Left cardiac atrium (tissue), 4 donors: Measurements from ENCODE around the gene CADPS. TPM values are rescaled to one million over a fixed set of nuclear protein-coding genes. Genes with fewer than 3 reads are reported as not detected.

Source experiments
- ATAC-seq, 2 donors: fragments of 200-7000 bp; cut with Tn5 transposase; one replicate each; pipeline ENCODE4 v1.9.1; 2020; ENCODE audit warnings: mild to moderate bottlenecking in 2 of 2, moderate library complexity in 2 of 2
- DNase-seq: peaks from one replicate; pipeline ENCODE4 v3.0.0-alpha.2; 2020
- intact Hi-C, 2 donors: fragments of 100-400 bp; cut with DNase I; formaldehyde crosslinking; loops; one replicate each; pipeline versions ENCODE4 v1.14.1 to v1.15.1; 2022 to 2023
- total RNA-seq, 2 donors: library from RNA; stranded (reverse); fragmentation: NEBNext Ultra II Directional; extraction: Animal tissue kit (Norgen Biotek cat#: 25700); gene quantifications; one replicate each; pipeline ENCODE4 v1.2.1, GENCODE V29; 2021
- donor health status: DM: no; HTN: yes; CAD: no.
- donor health status: DM: no; HTN: yes; CAD: no; lungs with severe emphysema.
- donor health status: DM: yes; HTN: yes; CAD: no.
- donor health status: Dilated cardiomyopathy.

Gene CADPS
- total RNA-seq, 2 donors from 2014 or later, result 29.0 to 30.7 TPM

DNA sequence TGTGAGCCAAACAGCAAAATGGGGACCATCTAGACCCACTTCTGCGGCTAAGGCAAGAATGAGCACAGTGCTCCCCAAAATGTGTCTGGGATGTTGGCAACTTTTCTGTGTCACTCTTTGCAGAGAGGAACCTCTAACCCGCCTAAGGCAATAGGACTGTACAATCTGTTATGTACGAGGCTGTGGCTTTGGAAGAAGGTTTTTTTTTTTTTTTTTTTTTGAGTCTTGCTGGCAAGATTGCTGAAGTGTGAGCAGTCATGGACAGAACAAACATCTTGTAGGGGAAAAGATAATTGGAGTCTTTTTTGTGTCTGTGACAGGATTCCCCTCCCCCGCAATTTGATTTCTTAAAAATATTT lies 509.1 kb downstream of the CADPS start:
- no peak for DNase-seq
- intact Hi-C loops, result no loop called here
- no peak for ATAC-seq

DNA sequence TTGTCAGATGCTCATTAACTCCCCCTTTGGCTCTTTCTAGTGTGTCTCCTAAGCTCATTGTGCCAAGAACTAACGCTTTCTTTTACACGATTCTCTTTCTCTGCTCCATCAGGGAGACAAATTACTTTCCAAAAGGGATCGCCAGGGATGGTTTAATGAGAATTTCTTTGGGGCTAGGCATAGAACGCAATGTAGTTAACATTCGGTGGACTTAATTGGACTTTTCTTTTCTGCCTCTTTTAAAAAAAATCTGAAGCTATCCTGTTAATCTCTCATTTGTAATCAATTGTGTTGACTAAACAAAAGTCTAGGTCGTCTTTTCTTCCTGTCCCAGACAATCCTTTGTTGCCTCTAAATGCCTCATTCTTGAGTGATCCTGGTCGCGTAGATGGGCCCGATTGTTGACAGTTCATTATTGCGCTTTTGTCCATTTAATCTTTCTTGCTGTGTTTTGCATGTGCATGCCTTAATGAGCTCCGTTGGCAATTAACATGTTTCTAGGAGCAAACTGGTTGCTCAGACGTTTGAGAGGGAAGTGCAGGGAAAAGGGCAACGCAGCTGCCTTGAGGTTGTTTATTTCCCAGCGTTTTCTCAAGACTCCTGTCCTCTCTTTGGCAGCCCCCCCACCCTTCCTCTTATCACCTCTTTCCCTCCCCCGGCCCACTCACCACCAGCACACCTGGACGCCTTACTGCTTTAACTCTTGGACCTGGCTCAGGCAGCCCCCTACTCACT lies 509.7 kb downstream of the CADPS start:
- DNase-seq (no peak), ATAC-seq (no peak)
- intact Hi-C loops, result no loop called here

DNA sequence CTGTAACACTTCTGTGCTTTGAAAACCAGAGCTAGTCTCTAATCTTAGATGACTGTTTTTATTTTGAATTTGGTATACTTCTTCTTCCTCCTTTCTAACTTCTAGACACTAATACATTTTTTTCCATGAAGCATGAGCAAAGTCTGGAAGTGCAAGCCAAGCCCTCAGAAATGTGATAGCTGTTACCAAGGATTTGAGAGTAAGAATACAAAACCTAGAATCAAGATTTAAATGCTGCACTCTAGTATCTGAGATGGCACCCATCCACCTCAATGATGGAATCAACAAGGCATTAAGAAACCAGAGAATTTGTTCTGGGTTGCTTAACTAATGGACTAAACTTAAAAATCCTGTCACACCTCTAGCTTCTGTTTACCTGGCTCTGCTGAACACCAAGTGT lies 511.0 kb downstream of the CADPS start:
- no peak for DNase-seq
- ATAC-seq, result no peak
- intact Hi-C loops, result no loop called here

DNA sequence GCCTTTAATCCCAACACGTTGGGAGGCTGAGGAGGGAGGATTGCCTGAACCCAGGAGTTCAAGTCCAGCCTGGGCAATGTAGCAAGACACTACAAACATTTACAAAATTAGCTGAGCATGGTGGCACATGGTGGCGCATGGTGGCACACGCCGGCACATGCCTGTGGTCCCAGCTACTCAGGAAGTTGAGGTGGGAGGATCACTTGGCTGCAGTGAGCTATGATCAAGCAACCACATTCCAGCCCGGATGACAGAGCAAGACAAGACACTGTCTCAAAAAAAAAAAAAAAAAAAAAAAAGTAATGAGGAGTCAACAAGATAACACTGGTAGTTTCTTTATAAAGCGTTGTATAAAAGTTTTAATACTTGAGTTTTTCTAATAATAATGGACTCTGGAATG lies 511.9 kb downstream of the CADPS start:
- no peak for DNase-seq
- intact Hi-C loops, result no loop called here
- no peak for ATAC-seq

DNA sequence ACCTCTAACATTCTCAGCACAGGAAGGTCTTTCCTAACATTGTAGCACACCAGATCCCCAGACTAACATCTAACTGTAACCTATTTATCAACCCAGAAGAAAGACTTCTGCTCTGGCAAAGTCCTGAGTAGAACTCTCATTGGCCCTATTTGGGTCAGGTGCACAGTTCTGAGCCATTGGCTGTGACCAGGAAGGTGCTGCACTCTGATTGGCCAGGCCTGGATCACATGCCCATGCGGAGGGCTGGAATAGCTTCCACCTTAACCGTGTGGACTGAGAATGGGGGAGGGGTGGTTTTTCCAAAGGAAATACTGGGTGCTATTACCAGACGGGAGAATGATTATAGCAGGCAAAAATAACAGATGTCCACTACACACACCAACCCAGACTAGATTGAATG lies 513.4 kb downstream of the CADPS start:
- no peak for ATAC-seq
- intact Hi-C loops, result no loop called here

DNA sequence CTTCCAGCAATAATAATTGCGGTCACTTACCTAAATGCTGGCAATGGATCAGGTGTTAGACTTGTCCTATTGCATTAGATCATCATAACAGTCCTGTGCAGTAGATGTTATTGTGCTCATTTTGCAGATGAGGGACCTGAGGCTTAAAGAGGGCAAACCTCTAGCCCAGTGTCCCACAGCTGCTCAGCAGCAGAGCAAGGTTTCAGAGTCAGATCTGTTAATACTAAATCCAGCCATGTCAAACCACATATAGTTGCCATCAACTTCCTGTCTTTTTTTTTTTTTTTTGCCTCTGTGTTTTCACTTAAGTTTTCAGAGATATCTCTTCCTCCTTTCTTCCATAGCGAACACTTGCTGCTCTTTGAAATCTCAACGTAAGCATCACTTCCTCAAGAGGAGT lies 514.0 kb downstream of the CADPS start:
- ATAC-seq, result no peak
- intact Hi-C loops, result no loop called here

More for the DNA sequence above, 513.4 kb downstream of the CADPS start:
- no peak for DNase-seq

DNA sequence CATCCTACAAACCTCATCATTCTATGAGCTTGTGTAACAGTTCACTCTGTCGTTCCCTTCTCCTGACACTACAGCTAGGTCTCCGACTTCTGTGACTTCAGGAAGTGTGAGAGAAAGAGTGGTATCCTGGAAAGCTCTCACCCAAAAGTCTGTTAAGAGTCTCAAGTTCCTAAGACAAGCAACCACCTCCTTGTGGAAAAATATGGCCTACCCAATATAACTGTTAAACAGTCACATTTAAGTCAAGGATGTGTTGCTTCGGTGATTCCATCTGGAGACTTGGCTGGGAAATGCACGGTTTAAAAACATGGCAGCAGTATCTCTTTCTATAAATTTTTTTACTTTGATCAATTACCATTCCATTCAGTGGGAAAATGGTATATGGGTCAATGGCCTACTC lies 515.7 kb downstream of the CADPS start:
- no peak for ATAC-seq
- no peak for DNase-seq
- intact Hi-C loops, result no loop called here

More for the DNA sequence above, 514.0 kb downstream of the CADPS start:
- no peak for DNase-seq

DNA sequence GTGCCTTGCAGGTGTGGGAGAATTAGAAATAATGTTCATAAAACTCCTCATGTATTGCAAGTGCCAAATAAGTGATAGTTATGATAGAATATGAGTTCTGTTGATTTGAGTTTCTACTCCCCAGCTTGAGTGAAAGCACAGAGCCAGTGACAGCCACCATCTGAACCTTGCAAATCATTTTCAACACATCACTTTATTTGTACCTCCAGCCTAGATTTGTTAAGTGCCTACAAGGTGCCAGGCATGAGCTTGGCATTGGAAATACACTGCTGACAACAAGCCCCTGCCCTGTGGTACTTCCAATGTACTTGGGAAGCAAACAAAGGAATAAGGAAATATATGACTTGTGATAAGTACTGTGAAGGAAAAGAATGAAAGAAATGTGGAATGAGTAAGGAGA lies 518.9 kb downstream of the CADPS start:
- intact Hi-C loops, result no loop called here
- no peak for ATAC-seq
- DNase-seq, result no peak

DNA sequence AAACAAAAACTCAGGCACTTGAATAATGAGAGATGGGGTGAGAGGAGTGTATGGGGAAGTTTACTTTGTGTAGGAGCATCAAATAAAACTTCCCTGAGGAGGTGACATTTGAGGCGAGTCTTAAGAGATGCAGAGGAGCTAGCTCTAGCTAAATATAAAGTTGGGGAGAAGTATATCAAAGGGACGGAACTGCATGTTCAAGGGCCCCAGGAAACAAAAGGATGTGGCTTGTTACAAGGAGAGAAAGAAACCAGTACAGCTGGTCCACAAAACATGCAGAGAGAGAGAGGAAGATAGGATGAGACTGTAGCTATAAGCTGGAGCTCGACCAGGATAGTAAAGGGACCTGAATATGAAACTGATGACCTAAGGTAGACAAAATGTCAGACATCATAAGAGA lies 519.5 kb downstream of the CADPS start:
- ATAC-seq, result no peak
- DNase-seq, result no peak
- intact Hi-C loops, result no loop called here
